ACHN (cell line): ENCODE measurements around the gene HSD17B3.
A peak's percentile ranks its signal among the peaks of the same experiment; 100 is the strongest.
"Not testable (repeated sequence)": the region's sequence is repeated elsewhere in the genome, so short reads cannot be mapped to it uniquely, and the experiment has no call there.

Experiments
- DNase-seq: peaks from one replicate; pipeline ENCODE4 v3.0.0-alpha.2; 2015
- in situ Hi-C: cut with HindIII; loops from 2 replicates; pipeline ENCODE4 v1.10.0; 2017; ENCODE audit warnings: low sequenced_read_pairs, low pct_ligation_motif_present, low pct_unique_long_range_greater_than_20kb

The HSD17B3 gene

DNA sequence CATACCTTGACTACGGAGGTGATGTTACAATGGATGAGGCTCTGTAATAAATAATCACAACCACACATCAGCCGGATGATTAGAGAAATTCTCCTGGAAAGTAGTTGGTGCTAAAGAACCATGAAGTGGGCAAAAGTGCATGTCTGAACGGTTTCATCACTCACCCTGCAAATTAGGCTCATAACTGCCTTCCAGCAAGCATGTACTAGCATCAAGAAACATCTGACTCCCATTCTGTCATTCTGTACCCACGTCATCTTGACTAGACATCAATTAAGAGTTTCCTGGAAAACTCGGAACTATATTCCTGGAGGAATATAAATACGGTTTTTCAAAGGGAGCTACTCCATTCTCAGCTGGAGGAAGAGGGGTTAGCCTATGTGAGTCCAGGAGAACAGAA is 52.2 kb downstream of the HSD17B3 start:
- in situ Hi-C loops: no loop called here
- no peak for DNase-seq

DNA sequence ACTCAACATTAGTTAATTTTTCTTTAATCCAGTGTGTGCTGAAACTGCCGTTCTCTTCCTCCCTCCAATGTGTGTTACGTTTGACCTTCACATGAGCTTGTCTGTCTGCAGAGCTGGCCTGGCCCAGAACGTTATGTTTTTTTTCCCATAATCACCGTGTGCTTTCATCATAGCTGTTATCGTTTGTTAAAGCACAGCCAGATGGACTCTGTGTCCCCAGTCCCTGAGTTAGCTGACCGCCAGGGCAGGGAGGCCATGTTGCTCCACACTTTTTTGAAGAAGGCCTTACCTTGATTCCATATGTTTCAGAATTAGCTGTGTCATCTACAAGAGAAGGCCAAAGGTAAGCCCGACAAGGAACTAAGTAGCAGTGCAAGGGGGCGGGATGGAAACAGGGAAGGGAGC is 55.7 kb downstream of the HSD17B3 start:
- no peak for DNase-seq
- in situ Hi-C loops: no loop called here

DNA sequence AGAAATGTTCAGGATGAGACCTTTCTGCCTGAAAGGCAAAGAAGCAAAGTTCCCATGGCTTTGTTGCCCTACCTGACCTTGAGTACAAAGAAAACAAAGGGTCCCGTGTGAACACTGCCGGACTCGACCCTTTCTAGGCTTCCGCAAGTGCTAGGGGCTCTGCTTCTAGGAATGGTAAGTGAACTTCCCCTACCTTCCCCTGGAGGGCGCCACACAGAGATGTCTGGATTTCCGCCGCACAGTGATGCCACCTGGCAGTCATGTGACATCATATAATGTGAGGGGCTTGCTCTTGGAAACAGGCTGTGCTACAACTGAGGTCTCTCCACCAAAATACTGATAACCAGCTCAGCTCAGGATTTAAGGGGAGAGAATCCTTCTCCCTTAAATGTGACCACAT is 56.6 kb downstream of the HSD17B3 start:
- no peak for DNase-seq
- in situ Hi-C loops: no loop called here

DNA sequence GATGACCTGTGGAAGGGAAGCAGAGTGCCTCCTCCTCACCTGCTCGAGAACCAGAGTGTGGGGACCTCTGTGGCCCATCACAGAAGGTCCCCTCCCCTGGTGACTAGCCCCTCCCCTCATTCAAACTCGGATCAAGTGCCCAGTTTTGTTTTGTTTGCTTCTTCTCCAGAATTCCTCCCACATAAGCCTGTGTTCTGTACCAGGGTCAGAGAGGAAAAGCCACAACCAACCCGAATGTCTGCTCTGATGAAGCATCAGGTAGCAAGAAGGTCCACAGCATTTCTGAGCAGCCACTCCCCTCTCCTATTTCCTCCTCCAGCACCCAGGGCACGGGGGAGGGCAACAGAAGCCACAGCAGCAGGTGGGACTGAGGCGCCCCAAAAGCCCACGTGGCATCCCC is 58.2 kb downstream of the HSD17B3 start:
- no peak for DNase-seq
- in situ Hi-C loops: no loop called here

DNA sequence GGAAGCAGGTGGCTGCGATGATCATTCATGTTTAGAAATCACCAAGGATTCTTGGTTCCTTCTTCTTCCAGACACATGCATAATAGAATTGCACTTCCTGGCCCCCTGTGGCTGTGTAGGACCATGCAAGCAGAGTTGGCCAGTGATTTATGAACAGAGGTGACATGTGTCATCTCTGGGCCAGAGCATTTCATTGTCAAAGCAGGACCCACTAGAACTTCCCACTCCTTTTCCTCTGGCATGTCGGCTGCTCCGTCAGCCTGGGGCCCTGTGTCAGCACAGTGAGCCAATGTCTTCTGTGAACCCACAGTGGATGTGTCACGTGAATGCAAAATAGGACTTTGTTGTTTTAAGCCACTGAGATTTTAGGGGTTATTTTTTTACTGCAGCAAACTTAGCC is 59.2 kb downstream of the HSD17B3 start:
- in situ Hi-C loops: no loop called here

DNA sequence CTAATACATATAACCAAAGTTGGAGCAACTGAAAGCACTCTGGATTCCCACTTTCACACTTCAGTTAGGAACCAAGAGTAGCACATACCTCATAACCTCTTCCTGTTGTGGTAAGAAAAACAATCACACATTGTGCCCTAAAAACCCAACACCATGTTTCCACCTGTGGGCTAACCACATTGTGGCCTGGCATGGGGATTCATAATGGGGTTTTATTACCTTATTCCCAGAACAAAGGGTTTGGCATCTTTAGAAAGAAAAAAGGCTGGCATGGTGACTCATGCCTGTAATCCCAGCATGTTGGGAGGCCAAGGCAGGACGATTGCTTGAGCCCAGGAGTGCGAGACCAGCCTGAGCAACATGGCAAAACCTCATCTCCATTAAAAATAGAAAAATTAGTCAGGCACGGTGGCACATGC is 60.6 kb downstream of the HSD17B3 start:
- in situ Hi-C loops: no loop called here
- DNase-seq: no peak

More for the DNA sequence above, 59.2 kb downstream of the HSD17B3 start:
- DNase-seq: no peak

DNA sequence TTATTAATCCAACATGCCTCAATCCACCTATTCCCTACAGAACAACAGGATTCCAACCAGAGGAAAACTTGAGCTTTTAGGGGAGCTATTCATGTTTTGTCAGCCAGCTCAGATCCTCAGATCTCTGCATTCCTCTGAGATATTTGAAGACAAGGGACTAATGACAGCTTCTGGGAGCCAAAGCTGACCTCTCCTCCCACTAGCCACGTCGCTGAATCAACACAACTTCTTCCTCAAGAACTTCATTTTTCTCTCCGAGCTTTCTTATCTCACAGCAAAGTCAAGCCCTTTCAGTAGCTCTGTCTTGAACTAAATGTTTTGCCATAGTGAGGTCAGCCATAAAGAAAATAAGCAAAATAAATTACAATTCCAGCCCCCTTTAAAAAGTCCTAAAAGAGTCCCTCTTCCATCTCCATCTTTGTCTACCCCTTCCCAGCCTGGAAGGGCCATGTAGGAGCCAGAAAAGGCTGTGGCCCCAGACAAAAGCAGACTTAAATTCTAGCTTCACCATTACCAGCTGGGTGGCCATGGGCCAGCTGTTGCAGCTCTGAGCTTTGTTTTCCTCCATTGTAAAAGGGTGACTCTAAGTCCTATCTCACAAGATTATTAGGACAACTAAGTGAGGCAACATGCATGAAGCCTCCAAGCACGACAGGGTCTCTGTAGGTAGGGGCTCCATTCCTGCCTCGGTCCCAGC is 65.0 kb downstream of the HSD17B3 start:
- no peak for DNase-seq
- in situ Hi-C loops: no loop called here

DNA sequence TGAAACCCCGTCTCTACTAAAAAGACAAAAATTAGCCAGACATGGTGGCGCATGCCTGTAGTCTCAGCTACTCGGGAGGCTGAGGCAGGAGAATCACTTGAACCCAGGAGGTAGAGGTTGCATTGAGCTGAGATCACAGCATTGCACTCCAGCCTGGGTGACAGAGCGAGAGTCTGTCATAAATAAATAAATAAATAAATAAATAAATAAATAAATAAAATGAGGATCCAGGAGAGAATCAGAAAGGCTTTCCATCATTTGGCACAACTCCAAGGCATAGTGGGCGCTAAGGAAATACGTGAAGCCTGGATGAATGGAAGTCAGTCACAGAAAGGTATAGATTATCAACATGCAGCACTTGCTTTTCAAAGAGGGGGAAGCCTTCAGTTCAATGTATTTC is 65.6 kb downstream of the HSD17B3 start:
- not testable (repeated sequence) for DNase-seq

DNA sequence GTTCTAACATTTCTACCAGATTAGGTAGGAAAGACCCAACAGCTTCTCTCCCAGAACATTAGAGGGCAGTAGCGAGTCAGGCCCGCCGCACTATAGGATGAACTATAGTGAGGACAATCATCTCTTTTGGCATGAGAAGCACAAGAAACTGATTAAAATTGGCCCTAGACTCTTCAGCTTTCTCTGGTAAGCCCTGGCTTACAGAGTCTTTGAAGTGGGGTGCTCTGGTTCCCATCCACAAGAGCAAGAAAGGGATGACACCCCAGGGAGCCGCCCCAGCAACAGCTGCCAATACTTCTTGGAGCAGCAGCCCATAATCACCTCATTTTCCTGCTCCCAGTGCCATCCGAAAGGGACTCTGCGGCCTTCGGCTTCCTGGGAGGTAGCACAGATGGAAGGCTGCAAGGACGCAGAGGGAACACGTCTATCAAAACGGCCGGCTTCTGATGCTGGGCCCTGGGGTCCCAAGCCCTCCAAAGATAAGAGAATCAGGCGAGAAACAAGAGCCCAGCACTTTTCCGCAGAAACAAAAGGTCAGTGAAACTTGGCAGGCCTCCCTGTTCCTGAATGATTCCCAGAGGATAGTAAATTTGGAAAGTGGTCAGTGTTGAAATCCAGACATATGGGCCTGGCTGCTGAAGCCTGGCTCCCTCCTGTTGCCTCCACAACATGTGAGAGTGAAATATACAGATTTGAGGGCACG is 69.3 kb downstream of the HSD17B3 start:
- in situ Hi-C loops: no loop called here
- DNase-seq: peak; percentile 31

More for the DNA sequence above, 65.6 kb downstream of the HSD17B3 start:
- in situ Hi-C loops: not testable (repeated sequence)

DNA sequence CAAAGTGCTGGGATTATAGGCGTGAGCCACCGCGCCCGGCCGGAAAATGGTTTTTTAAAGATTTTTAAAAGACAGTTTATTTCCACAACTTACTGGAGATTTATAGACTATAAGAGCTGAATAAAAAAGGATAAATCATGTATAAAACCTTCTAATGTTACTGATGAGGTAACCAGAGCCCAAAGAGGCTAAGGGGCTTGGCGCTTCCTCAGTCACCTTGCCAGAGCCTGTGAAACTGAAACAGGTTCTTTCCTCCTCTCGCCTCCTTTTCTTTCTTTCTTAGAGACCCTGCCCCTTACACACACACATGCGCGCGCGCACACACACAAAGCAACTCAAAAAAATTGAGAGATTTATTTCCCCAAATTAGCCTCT is 69.8 kb downstream of the HSD17B3 start:
- in situ Hi-C loops: no loop called here
- no peak for DNase-seq

DNA sequence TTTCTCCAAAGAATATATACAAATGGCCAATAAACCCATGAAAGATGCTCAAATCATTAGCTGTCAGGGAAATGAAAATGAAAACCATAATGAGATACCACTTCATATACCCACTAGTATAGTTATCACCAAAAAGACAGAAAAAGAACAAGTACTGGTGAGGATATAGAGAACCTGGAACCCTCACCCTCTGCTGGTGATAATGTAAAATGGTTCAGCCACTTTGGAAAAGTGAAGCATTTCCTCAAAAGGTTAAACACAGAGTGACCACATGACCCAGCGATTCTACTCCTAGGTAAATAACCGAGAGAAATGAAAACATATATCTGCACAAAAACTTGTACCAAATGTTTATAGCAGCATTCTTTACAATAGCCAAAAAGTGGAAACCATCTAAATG is 72.0 kb downstream of the HSD17B3 start:
- DNase-seq: no peak
- in situ Hi-C loops: no loop called here

DNA sequence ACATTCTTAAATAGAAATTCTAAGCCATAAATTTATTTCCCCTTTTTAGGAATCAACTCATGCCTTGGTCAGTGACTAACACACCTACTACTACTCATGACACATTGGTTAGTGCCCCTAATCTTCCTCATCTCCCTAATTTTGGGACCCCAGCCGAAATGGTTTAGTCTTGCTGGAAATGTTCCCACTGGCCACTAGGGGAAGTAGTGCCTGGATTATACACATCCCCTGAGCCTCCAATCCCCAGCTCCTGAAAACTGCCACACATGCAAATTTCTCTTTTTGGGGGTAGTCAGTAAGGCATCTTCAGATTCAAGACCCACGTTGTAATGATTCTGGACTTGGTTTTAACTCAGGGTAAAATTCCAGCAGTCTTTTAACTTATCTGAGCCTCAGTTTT is 79.8 kb downstream of the HSD17B3 start:
- DNase-seq: no peak
- in situ Hi-C loops: no loop called here

DNA sequence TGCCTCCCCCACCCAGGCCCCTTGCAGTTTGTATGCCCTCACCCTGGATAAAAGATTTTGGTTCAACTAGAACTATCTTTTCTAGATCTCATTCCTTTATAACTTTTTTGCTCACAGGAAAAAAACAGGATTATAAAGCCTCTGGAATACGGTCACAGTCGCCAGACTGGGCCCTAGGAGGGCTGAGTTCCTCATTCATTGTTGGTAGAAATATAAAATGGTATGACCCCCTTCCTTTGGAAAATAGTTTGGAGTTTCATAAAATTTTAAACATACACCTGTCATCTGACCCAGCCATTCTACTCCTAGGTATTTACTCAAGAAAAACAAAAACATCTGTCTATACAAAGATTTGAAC is 82.1 kb downstream of the HSD17B3 start:
- in situ Hi-C loops: no loop called here
- no peak for DNase-seq

DNA sequence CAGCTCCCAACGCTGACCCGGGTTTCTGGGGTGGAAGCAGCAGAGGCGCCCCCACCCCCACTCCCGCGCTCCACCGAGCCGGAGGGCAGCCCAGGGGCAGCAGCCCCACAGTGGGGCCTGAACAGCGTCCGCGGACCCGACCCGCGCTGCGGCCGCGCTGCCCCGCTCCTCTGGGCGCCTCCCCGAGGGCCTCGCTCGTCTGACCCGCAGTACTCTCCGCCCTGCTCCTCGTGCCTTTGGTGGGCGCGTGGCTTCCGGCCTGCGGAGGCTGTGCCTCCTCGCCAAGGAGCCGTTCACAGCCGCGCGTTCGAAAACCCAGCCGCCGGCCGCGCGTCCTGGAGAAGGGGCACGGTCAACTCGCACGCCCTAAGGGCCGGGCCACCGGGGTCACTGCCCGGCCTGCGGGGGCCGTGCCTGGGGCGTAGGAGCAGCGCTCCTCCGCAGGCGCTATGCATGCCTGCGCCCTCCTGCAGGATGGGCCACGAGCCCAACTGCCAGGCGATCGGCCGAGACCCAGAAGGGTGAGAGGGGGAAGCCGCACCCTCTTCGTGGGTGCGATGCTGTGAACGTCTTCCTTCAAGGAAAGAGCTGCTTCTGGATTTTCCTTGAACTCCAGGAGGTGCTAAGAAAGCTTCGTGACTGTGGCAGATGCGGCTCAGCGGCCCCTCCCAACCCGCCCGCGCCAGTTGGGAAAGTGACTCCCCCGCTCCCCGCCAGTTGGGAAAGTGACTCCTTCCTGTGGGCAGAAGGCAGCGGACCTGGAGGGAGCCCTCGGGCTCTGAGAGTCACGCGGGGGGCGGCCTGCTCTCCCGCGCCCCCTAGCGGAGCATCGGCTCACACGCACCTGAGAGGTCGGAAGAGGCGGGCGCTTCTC is 82.7 kb downstream of the HSD17B3 start:
- in situ Hi-C loops: no loop called here
- DNase-seq: peak; percentile 11

DNA sequence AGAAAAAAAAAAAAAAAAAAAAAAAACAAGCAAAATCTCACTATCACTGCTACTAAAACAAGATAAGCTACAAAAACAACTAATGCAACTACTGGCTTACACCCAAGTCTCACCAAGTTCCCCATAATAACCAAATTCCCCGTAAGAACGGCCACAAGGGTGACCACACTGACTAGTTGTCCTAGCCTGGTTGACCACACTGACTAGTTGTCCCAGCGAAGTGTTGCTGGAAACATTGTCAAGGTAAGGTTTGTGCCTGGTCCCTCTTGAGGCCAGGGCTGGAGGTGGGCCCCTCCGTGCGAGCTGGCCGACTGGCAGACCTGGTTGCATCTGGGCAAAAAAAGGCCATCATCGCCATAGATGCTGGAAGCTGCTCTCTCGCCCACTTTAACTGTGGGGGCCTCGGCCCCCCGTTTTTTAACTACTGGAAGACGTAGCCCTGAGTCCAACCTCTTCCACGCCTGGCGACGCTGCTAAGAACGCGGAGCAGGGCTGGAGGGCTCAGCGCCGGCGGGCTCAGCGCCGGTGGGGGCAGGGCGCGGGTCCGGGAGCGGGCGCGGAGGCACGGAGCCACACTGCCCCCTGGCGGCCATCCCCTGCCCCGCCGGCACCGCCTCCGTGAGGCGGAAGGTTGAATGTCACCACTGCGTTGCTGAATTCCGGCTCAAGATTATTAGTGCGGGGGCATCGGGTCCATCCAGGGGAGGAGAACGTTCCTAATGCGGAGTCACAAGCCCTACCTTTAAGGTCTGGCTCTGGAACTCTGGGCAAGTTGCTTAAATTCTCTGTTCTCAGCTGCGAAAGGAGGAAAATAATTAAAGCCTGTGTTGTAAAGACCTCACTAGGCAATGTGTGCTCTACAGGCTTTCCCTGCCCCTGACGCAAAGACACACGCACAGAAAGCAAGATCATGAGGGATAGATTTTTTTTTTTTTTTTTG is 84.0 kb downstream of the HSD17B3 start:
- DNase-seq: peak; percentile 50

DNA sequence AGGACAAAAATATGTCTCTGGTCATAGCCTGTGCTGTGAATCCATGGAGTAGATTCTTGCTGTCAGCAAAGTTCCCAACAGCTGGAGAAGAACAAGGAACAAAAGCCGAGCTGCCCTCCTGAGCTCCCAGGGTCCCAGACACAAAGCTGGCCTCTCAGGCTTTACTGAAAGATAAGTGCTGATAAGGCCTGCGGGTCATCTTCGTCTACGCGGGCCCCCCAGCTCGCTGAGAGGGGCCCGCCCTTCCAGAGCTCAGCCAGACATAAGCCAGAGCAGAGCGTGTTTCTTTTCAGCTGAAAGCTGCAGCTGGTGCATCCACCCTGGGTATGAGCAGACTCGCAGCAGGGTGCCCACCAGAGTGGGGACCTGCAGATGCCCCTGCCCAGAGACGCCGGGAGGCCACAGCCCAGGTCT is 84.7 kb downstream of the HSD17B3 start:
- in situ Hi-C loops: no loop called here
- no peak for DNase-seq

More for the DNA sequence above, 84.0 kb downstream of the HSD17B3 start:
- in situ Hi-C loops: no loop called here

DNA sequence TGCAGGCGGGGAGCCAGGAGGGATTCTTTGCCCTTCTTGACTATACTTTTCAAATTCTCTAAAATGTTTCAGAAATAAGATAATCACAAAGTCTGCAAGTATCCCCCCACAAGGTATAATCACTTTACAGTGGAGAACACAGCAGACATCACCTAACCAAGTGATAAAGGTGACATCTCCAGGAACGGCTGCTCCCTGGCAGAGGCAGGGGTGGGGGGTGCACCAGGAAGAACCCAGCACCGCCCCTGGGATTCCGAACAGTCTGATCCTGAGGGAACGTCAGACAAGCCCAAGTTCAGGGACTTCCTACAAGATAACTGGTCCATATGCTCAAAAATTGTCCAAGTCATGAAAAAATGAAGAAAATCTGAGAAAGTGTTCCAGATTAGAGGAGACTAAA is 85.4 kb downstream of the HSD17B3 start:
- no peak for DNase-seq
- in situ Hi-C loops: no loop called here

DNA sequence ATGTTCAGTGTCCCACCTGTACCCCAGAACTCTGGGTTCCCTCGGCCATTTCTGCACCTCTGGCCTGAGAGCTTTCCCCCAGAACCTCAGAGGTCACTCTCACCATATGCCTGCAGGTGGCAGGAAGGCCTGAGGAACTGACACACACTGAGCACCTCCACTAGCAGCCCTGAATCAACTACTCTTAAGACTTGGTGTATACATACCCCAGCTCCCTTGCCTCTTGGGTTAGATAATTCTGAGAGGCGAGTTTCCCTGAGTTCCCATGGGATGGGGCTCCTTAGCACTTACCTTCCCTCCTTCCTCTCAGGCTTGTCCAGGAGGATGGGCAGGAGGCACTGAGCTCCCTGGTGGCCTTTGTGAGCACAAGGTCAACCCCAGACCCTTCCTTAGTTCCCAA is 86.1 kb downstream of the HSD17B3 start:
- in situ Hi-C loops: no loop called here
- no peak for DNase-seq
